A172 (cell line): ENCODE measurements around the gene PIGB. TPM values are rescaled to one million over a fixed set of nuclear protein-coding genes. Genes with fewer than 3 reads are reported as not detected.
"Not testable (repeated sequence)": the region's sequence is repeated elsewhere in the genome, so short reads cannot be mapped to it uniquely, and the experiment has no call there.

ENCODE experiments used
- DNase-seq: peaks from one replicate; pipeline ENCODE4 v3.0.0-alpha.2; 2015; ENCODE audit warnings: low spot score
- total RNA-seq: library from RNA; depleted of rRNA; stranded (reverse); fragments of >200 nt; shearing (Covaris generic); gene quantifications from 2 replicates; pipeline ENCODE4 v1.2.3, GENCODE V29; 2014

Gene PIGB
- total RNA-seq, 1 experiment from 2014 or later, result 18.2 TPM

- DNase-seq, result no peak
Measured at GRCh38 chr15:55297315-55297714, 21.7 kb upstream of the PIGB start.

GRCh38 chr15:55302801-55303200, 16.2 kb upstream of the PIGB start:
- not testable (repeated sequence) for DNase-seq

- peak; percentile 22 for DNase-seq
Measured at GRCh38 chr15:55319537-55320237, 665 bp downstream of the PIGB start.

GRCh38 chr15:55320238-55320550, 1.2 kb downstream of the PIGB start:
- no peak for DNase-seq

- no peak for DNase-seq
Measured at GRCh38 chr15:55320963-55321362, 1.9 kb downstream of the PIGB start.

GRCh38 chr15:55322467-55322866, 3.4 kb downstream of the PIGB start:
- DNase-seq, result no peak

GRCh38 chr15:55327387-55327786, 8.4 kb downstream of the PIGB start:
- no peak for DNase-seq

- DNase-seq, result no peak
Measured at GRCh38 chr15:55334371-55334770, 15.3 kb downstream of the PIGB start.

- DNase-seq, result no peak
Measured at GRCh38 chr15:55334997-55335396, 16.0 kb downstream of the PIGB start.

- no peak for DNase-seq
Measured at GRCh38 chr15:55337160-55337559, 18.1 kb downstream of the PIGB start.

GRCh38 chr15:55343168-55343567, 24.1 kb downstream of the PIGB start:
- no peak for DNase-seq

- no peak for DNase-seq
Measured at GRCh38 chr15:55344206-55344605, 25.2 kb downstream of the PIGB start.

- no peak for DNase-seq
Measured at GRCh38 chr15:55348281-55348778, 29.3 kb downstream of the PIGB start.

GRCh38 chr15:55349282-55349681, 30.3 kb downstream of the PIGB start:
- no peak for DNase-seq

- DNase-seq, result no peak
Measured at GRCh38 chr15:55353025-55353424, 34.0 kb downstream of the PIGB start.

GRCh38 chr15:55356985-55357585, 38.1 kb downstream of the PIGB start:
- DNase-seq, result no peak

GRCh38 chr15:55357774-55358173, 38.8 kb downstream of the PIGB start:
- peak; percentile 65 for DNase-seq

GRCh38 chr15:55358471-55358870, 39.4 kb downstream of the PIGB start:
- no peak for DNase-seq

GRCh38 chr15:55360256-55360655, 41.2 kb downstream of the PIGB start:
- no peak for DNase-seq

GRCh38 chr15:55361048-55361447, 42.0 kb downstream of the PIGB start:
- DNase-seq, result no peak

GRCh38 chr15:55362641-55363040, 43.6 kb downstream of the PIGB start:
- DNase-seq, result no peak

- DNase-seq, result no peak
Measured at GRCh38 chr15:55366981-55367380, 48.0 kb downstream of the PIGB start.

- no peak for DNase-seq
Measured at GRCh38 chr15:55372701-55373440, 53.8 kb downstream of the PIGB start.
